ENCODE measurements around the gene CHAF1B.
"Not testable (repeated sequence)": the region's sequence is repeated elsewhere in the genome, so short reads cannot be mapped to it uniquely, and the experiment has no call there.

The CHAF1B gene

GRCh38 chr21:36391649-36392048 is 6.5 kb downstream of the CHAF1B start:
- not testable (repeated sequence) for DNase-seq

DNA sequence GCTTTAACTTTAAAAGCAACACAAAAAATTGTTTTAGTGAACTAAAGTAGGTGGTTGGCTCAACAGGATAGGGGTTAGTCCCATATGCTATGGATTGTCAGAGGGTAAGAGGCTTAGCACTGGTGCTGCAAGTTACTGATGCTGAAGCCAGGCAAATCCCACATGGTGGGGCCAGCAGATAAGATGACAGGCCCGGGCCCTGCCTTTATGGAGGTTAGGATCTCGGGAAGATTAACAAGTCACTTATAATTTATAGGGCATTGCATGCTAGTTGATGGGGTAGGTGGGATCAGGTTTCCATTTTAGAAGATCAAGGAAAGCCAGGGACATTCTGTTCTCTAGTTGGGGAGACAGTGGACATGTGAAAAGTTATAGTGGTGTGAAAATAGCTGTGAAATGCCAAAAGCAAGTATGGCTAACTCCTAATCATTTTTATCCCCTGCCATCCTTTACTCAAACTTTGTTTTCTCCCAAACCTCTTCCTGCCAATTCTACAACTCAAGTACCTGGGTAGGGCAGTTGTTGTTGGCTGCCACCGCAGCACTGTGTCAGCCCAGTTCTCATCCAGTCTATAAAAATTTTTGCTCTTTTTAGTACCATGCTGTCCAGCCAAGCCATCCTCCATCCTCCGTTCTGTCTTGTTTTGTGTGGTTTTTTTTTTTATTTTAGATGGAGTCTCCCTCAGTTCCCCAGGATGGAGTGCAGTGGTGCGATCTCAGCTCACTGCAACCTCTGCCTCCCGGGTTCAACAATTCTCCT is 10.3 kb downstream of the CHAF1B start:
- peak in 1 of 2 experiments; percentile 73 for DNase-seq

GRCh38 chr21:36396325-36396724 is 11.1 kb downstream of the CHAF1B start:
- DNase-seq, result no peak

DNA sequence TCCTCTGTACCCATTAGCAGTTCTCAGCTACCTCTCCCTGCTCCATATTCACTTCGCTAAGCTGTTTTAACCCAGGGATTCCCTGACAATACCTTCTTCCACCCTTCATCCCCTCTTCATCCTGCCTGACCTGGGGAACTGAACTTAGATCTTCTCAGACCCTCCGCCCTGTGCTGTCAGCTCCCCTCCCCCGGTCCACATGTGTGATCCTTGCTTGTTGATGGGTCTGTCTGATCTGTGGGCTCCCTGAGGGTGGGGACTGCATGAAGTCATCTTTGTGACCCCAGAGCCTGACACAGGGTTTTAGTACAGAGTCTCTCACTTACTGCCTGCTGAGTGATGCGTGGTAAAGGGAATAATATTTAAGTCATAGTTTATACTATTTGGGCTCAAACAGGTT is 11.8 kb downstream of the CHAF1B start:
- no peak for DNase-seq

- no peak for DNase-seq
Observed at GRCh38 chr21:36397606-36398005, 12.4 kb downstream of the CHAF1B start.

DNA sequence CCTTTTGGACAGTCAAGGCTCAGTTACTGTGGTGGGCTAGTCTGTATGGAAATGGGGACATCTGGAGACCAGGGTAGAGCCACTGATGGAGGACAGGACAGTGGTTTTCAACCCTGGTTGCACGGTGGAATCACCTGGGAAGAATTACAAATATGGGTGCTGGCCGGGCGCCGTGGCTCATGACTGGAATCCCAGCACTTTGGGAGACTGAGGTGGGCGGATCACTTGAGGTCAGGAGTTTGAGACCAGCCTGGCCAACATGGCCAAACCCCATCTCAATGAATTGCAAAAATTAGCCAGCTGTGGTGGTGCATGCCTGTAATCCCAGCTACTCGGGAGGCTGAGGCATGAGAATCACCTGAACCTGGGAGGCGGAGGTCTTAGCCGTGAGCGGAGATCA is 14.5 kb downstream of the CHAF1B start:
- not testable (repeated sequence) for DNase-seq

GRCh38 chr21:36400719-36401118 is 15.5 kb downstream of the CHAF1B start:
- DNase-seq, result no peak

DNA sequence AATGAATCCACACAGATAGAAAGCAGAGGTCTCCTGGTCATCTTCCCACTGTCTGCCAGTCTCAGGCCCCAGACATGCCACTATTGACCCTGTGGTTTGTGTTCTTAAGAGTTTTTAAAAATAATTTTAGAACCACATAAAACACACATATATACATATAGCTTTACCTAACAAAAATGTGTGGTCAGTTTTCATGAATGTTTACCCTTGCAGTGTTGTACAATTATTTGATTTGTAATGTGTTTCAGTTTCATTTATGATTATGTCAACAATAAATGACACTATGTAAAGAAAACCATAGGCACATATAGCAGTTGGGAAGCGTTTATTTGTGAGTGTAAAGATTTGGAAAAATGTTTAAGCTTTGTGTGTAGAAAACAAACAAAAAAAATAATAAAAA is 17.1 kb downstream of the CHAF1B start:
- DNase-seq, result no peak

DNA sequence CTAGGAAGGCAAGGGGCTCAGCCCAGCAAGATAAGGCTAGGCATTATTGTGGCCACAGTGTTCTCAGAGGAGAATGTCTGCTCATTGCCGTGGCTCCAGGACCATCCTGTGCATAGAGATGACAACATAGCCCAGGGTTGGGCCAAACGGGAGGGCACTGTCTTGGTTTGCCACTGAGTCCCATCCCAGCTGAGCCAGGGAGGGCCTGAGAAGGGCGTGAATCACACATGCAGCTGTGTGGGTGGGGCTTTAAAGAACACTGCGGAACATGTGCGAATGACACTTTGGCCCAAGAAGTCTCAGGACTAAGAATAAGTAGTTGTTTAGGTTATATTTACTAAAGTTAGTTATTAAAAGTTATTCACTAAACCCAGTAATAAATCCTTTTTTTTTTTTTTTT is 18.5 kb downstream of the CHAF1B start:
- DNase-seq, result no peak

DNA sequence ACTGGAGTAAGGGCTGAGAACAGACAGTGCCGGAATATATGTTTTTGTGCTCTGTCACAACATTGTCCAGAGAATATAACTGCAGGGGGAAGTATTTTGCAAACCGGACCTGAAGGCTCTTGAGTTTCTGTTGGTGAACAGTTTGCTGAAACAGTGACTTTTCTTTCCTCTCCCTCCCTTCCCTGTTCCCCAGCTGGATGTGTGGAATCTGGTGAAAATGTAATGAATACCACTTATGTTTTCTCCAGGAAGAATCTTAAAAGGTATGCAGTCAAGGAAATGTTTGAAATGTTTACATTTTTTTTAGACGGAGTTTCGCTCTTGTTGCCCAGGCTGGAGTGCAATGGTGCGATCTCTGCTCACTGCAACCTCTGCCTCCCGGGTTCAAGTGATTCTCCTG is 23.4 kb downstream of the CHAF1B start:
- DNase-seq, result no peak

DNA sequence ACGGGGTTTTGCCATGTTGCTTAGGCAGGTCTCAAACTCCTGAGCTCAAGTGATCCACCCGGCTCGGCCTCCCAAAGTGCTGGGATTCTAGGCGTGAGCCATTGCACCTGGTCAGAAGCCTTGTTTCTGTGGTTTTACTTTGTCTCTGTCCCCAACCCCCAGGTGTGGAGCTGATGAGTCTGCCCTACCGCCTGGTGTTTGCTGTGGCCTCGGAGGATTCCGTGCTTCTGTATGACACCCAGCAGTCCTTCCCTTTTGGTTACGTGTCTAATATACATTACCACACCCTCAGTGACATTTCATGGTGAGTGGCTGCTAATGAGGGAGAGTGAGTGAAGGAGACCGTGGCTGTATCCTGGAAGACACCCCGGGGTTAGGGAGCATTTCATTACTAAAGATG is 26.1 kb downstream of the CHAF1B start:
- no peak for DNase-seq

DNA sequence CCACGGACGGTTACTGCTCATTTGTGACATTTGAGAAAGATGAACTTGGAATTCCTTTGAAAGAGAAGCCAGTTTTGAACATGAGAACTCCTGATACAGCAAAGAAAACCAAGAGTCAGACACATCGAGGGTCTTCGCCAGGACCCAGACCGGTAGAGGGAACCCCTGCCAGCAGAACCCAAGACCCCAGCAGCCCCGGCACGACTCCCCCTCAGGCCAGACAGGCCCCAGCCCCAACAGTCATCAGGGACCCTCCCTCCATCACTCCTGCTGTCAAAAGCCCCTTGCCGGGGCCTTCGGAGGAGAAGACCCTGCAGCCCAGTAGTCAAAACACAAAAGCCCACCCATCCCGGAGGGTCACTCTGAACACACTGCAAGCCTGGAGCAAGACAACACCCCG is 27.7 kb downstream of the CHAF1B start:
- no peak for DNase-seq

GRCh38 chr21:36415375-36415774 is 30.2 kb downstream of the CHAF1B start:
- no peak for DNase-seq

DNA sequence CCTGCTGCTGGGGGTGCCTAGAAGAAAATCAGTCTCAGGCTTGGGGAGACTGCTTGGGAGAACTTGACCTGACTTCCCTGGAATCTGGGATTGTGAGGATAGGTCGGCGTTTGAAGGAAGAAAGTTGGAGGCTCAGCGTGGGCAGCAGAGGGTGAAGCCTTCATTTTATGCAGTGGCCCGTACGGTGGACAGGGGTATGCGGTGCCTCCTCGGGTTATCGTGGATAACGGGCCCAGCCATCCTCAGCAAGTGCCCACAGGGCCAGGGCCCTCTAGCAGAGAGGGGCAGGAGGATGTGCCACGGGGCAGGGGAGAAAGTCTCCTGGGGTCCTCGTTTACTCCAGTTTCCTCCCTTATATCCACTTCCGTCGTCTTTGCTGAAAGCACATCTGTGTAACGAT is 34.0 kb downstream of the CHAF1B start:
- DNase-seq, result no peak

DNA sequence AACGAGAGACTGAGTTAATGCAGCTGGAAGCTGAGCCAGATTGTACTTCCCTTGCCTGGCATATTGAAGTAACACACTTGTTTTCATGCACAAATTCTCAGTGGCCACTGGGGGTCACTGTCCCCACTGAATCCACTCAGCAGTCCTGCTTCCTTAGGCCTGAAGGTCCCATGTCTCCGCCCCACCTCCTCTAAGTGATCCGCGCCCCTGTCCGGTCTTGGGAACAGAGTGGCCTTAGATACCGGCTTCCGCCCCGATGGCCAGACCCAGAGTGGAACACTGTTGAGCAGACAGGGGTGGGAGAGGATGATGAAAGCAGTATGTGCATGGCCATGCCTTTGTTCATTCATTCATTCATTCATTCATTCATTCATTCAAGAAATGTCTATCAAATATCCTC is 34.8 kb downstream of the CHAF1B start:
- DNase-seq, result peak; percentile 71 to 86

DNA sequence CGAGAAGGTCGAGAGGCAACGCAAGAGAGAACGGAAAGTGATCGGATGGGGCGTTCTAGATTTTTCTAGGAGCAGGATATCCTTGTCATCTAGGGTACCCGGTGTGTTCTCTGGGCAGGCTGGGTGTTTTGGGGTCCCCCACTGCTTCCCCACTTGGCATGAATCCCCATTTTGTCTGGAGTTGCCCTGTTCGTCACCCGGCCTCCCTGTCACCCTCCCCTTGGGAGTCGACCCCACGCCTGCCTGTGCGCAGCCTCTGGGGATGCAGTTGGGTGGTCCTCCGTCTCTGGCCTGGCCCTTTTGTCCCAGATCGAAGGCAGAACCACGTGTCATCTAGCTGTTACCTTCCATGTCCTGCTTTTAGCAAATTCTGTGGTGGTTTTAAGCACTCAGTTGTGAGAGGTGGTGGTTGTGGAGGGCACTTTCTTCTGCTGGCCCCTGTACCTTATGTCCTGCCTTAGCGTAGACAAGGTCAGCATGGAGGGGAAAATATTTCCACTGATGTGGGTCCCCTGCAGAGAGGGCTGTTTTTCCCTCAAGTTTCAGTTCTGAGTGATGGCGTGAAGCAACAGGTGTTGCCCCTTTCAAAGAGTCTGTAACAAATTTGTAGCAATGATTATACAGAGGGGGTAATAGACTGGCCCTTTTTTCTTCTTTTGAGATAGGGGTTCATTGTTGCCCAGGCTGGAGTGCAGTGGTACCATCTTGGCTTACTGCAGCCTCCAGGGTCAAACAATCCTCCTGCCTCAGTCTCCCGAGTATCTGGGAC is 35.6 kb downstream of the CHAF1B start:
- DNase-seq, result no peak

GRCh38 chr21:36422279-36423098 is 37.3 kb downstream of the CHAF1B start:
- DNase-seq, result peak; percentile 24 to 51

DNA sequence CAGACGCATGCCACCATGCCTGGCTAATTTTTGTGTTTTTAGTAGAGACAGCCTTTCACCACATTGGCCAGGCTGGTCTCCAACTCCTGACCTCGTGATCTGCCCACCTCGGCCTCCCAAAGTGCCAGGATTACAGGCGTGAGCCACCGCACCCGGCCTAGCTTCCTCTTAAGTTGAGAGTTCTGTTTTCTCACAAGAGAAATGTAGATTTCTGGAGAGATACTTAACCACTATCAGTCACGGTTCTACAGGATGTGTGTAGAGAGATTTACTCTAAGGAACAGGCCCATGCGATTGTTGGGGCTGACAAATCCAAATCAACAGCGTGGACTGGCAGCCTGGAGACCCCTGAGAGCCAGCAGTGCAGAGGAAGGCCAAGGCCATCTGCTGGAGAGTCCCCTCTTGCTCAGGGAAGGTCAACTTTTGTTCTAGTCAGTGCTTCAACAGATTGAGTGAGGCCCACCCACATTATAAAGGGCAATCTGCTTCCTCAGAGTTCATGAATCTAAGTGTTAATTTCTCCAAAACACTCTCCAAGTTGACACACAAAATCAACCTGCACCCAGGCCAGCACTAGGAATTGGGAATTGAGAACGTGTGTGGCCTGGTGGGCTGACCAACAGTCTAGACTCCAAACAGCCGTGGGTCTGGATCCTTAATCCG is 38.7 kb downstream of the CHAF1B start:
- DNase-seq, result no peak

GRCh38 chr21:36424592-36424991 is 39.4 kb downstream of the CHAF1B start:
- no peak for DNase-seq

DNA sequence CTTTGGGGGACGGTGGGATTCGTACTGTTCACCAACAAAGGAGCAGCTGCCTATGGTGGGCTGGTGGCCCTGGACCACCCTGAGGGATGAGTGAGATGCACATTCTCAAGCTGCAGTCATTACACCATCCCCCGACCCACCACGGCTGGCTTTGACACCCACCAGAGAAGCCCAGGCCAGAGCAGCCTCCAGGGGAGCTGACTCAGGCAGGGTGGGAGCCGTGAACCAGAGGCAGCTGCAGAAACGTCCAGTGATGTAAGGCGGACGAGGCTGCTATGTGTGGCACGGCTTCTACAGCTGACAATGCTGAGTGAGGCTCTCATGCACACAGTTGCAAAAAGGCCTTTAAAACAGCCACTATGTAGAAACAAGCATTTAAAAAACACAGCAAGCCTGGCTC is 40.1 kb downstream of the CHAF1B start:
- no peak for DNase-seq

- no peak for DNase-seq
Observed at GRCh38 chr21:36427502-36427901, 42.3 kb downstream of the CHAF1B start.

GRCh38 chr21:36428761-36429432 is 43.7 kb downstream of the CHAF1B start:
- peak in 1 of 2 experiments; percentile 34 for DNase-seq

All from NCI-H524 (cell line).